Nucleus accumbens (tissue), 56 donors: ENCODE results near the gene KDSR.
A peak's percentile ranks its signal among the peaks of the same experiment; 100 is the strongest.
"Not testable (repeated sequence)": the region's sequence is repeated elsewhere in the genome, so short reads cannot be mapped to it uniquely, and the experiment has no call there.

Experiments
- DNase-seq, 56 donors: peaks; one replicate each; lab custom pipeline; 2025; lab: John Stamatoyannopoulos, UW

Gene KDSR

GRCh38 chr18:63366213-63367052 is 573 bp downstream of the KDSR start:
- peak in 46 of 56 donors; percentile 4 to 68 (median 26) for DNase-seq

GRCh38 chr18:63365876-63366212 is 1.2 kb downstream of the KDSR start:
- peak in 10 of 56 donors; percentile 7 to 68 (median 44) for DNase-seq

GRCh38 chr18:63363951-63364350 is 3.1 kb downstream of the KDSR start:
- no peak for DNase-seq

- DNase-seq, result not testable (repeated sequence)
Measured at GRCh38 chr18:63363420-63363819, 3.6 kb downstream of the KDSR start.

- no peak for DNase-seq
Measured at GRCh38 chr18:63356272-63356896, 10.6 kb downstream of the KDSR start.

GRCh38 chr18:63350230-63350629 is 16.8 kb downstream of the KDSR start:
- DNase-seq, result no peak

- no peak for DNase-seq
Measured at GRCh38 chr18:63348508-63349136, 18.4 kb downstream of the KDSR start.

- no peak for DNase-seq
Measured at GRCh38 chr18:63346480-63347183, 20.4 kb downstream of the KDSR start.

- peak in 1 of 56 donors; percentile 20 for DNase-seq
Measured at GRCh38 chr18:63346031-63346430, 21.0 kb downstream of the KDSR start.

- no peak for DNase-seq
Measured at GRCh38 chr18:63344918-63345317, 22.1 kb downstream of the KDSR start.

- DNase-seq, result no peak
Measured at GRCh38 chr18:63344263-63344662, 22.7 kb downstream of the KDSR start.

GRCh38 chr18:63342206-63342605 is 24.8 kb downstream of the KDSR start:
- DNase-seq, result peak in 14 of 56 donors; percentile 2 to 57 (median 12)

- peak in 6 of 56 donors; percentile 5 to 49 (median 12) for DNase-seq
Measured at GRCh38 chr18:63339920-63340484, 27.0 kb downstream of the KDSR start.

GRCh38 chr18:63336366-63337099 is 30.5 kb downstream of the KDSR start:
- DNase-seq, result no peak

GRCh38 chr18:63331105-63331504 is 35.9 kb downstream of the KDSR start:
- no peak for DNase-seq

GRCh38 chr18:63329431-63330145 is 37.4 kb downstream of the KDSR start:
- no peak for DNase-seq

- no peak for DNase-seq
Measured at GRCh38 chr18:63326011-63326410, 41.0 kb downstream of the KDSR start.

- no peak for DNase-seq
Measured at GRCh38 chr18:63325086-63325686, 41.8 kb downstream of the KDSR start.
